DMS153 (cell line): ENCODE measurements around the gene HPSE2.

Source experiments
- DNase-seq: peaks from one replicate; lab custom pipeline; 2025; lab: John Stamatoyannopoulos, UW

HPSE2 gene

GRCh38 chr10:98411166-98411565, 824.5 kb downstream of the HPSE2 start:
- DNase-seq, result no peak

GRCh38 chr10:98410759-98411158, 824.9 kb downstream of the HPSE2 start:
- no peak for DNase-seq

- DNase-seq, result no peak
Observed at GRCh38 chr10:98410135-98410743, 825.4 kb downstream of the HPSE2 start.

GRCh38 chr10:98408799-98409198, 826.9 kb downstream of the HPSE2 start:
- no peak for DNase-seq

- DNase-seq, result no peak
Observed at GRCh38 chr10:98407744-98408241, 827.9 kb downstream of the HPSE2 start.
